HG03045 (cell line): ENCODE results near the gene TBC1D25.
A peak's percentile ranks its signal among the peaks of the same experiment; 100 is the strongest.

Experiments
- ATAC-seq: cut with Tn5 transposase; IDR thresholded peaks from one replicate; pipeline ENCODE4 v1.9.1; 2021; ENCODE audit warnings: mild to moderate bottlenecking, moderate library complexity; ENCODE audit not compliant: unreplicated experiment

TBC1D25 gene

DNA sequence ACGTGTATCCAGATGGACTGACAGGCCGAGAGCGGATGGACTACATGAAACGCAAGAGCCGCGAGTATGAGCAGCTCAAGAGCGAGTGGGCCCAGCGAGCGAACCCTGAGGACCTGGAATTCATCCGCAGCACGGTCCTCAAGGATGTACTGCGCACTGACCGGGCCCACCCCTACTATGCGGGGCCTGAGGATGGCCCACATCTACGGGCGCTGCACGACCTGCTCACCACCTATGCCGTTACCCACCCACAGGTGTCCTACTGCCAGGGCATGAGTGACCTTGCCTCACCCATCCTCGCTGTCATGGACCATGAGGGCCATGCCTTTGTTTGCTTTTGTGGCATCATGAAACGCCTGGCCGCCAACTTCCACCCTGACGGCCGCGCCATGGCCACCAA, 20.1 kb downstream of the TBC1D25 start:
- no peak for ATAC-seq

DNA sequence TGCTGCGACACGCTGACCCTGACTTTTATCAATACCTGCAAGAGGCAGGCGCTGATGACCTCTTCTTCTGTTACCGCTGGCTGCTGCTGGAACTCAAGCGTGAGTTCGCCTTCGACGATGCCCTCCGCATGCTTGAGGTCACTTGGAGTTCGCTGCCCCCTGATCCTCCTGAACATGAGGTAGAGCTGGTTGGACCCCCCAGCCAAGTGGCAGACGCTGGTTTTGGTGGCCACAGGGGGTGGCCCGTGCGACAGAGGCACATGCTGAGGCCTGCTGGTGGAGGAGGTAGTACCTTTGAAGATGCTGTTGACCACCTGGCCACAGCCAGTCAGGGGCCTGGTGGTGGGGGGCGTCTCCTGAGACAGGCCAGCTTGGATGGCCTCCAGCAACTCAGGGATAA, 20.5 kb downstream of the TBC1D25 start:
- no peak for ATAC-seq

DNA sequence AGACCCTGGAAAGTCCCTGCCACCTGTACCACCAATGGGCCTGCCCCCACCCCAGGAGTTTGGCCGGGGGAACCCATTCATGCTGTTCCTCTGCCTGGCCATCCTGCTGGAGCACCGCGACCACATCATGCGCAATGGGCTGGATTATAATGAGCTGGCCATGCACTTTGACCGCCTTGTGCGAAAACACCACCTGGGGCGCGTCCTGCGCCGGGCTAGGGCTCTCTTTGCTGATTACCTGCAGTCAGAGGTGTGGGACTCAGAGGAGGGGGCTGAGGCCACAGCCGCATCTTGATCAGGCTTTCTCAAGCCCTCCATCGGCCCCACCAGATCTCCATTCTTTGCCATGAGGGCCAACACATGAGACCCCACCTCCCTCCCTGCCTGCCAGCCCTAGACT, 21.2 kb downstream of the TBC1D25 start:
- ATAC-seq = no peak

DNA sequence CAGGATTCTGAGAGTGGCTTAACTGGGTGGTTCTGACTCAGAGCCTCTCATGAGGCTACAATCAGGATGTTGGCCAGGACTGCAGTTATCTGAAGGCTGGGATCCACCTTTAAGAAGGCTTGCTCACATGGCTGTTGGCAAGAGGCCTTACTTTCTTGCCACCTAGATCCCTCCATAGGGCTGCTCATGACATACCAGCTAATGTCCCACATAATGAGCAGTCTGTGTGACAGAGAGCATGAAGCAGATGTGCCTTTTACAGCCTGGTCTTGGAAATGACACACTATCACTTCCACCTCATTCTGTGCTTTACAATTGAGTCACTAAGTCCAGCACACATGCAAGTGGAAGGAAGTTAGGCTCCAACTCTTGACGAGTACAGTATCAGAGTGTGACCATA, 30.4 kb downstream of the TBC1D25 start:
- no peak for ATAC-seq

DNA sequence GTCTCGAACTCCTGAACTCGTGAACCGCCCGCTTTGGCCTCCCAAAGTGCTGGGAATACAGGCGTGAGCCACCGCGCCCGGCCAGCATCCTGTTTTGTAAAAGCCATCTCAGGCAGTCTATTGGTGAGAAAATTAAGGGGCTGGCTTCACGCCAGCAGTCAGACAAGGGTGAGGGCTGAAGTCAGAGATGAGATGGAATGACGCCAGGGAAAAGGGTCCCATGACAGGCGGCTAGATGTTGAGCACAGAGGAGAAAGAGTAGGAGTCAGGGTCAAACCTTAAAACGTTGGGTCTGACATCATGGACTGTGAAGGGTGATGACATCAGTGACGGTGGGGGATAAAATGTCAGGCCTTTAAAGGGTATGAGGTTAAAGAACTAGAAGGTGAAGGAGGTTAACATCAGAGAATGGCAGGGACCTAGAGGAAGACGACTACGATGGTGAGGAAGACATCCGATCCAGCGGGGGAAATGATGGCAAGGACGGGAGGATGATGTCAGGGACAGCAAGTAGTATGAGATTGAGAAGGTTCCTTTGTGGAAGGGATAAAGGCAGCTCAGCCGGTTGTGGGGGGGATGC, 34.3 kb downstream of the TBC1D25 start:
- no peak for ATAC-seq

DNA sequence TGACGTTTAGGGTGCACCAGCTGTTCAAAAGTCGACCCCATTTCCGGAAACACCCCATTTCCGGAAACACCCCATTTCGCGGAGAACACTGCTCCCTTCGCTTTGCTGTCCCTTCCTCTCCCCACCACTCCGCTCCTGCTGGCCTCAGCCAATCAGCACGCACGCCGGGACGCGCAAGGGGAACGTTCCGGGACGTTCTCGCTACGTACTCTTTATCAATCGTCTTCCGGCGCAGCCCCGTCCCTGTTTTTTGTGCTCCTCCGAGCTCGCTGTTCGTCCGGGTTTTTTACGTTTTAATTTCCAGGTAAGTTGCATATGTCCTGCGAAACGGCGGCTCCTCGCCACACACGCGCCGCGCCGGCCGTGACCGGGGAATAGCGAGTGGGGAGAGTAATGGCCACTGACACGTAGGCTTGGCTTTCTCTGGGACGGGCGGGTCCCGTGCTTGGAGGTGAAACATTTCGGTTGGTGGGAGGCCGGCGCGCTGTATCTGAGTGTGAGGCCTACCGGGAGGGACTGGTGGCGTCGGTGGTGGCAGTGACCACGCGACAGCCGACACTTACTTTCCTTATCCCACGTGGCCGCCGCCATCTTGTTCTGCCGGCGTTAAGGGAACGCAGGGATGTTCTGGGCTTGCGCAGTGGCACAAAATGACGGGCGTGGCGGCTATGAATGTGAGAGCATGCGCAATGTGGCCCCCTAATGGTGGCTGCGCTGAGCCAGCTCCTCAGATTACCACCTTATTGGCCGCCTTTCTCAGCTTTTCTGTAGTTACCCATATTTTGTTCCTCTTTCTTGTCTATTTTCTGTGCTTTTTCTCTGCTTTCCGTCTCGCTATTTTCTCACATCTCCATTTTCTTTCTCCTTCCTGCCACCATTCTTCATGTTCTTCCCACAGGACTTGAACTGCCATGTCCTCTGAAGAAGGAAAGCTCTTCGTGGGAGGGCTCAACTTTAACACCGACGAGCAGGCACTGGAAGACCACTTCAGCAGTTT, 35.1 kb downstream of the TBC1D25 start, which contains the start of gene RBM3:
TSS of gene RBM3 (plus strand) at position 215 of the 997 bp plus-strand sequence. CDS start at position 912, 697 bp downstream.
- ATAC-seq = peak; percentile 89

DNA sequence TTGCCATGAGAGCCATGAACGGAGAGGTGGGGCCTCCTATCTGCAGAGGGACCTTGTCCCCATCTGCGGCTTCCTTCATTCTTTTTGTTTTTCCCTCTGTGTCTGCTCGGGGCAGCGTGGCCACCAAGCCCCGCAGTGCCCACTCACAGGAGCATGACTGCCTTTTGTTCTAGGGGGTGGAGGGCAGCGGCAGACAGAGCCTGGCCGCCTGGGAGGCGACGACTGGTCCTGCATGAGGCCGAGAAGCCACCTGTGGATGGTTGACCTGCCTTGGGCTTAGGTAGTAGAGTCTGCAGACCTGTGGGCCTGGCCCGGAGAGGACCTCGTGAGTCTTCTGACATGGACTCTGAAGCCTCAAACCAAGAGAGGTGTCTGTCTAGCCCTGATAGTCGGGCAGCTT, 36.1 kb downstream of the TBC1D25 start:
- no peak for ATAC-seq

DNA sequence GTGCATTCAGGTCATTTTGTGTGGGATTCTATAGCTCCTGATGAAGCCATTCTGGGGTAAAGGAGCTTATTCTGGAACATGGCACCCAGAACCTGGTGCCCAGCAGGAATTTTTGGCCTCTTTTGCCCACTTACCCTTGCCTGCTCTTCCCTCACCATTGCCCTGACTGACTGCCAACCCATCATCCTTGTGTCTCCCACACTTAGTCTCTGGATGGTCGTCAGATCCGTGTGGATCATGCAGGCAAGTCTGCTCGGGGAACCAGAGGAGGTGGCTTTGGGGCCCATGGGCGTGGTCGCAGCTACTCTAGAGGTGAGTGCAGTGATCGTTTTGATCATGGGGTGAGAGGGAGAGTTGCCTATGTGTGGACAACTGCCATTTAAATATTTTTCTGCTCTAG, 36.6 kb downstream of the TBC1D25 start:
- no peak for ATAC-seq

DNA sequence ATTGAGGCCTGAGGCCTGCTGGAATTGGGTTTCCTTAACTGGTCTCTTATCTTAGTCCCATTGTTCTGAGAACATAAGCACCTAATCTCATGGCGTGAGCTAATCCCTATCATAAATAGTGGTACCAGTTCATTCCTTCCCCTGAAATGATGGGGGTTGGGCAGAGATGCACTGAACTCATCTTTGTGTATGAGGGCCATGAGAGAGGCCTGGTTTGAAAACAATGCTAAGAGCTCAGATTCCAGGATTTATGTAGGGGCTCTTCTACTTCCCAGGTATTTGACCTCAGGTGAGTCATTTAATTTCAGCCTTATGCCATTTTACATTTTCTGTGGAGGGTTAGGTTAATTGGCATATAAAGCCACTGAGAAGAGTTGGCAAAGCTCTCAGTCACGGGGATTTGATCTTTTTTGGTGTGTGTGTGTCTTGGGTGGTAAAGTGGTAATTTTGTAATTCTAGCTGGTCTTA, 39.2 kb downstream of the TBC1D25 start:
- no peak for ATAC-seq

DNA sequence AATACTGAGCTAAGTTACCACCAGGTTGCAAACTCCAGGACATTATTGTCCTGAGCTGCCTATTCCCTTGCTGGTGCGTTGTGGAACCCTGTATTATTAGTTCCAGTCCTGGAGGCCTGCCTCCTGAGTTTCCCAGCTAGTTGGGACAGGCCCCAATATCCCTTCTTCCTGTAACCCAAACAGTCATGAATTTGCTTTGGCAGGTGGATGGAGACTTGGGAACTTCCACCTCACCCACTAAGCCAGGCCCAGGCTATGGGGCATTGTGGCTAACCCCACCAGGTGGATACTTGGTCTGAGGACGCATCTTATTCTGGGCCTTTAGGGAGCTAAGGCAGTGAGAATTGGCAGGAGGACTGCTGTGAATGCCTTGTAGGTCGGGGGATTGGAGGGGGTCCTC, 39.7 kb downstream of the TBC1D25 start:
- ATAC-seq = no peak

DNA sequence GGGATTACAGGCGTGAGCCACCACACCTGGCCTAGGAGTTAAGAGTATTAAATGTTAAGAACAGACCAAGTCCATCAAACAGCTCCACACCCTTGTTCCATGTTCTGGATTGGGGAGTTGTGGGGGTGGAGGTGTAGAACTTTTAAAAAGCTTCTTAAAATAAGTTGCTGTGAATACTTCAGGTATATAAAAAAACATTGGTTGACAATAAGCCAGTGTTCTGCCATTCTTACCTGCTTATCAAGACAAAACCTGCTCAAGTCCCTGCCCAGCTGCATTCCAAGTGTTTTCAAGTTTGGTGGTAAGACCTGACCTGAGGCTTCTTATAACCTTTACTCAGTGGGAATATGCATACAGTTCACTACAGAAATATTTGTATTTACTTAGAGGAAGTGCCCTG, 41.1 kb downstream of the TBC1D25 start:
- no peak for ATAC-seq

DNA sequence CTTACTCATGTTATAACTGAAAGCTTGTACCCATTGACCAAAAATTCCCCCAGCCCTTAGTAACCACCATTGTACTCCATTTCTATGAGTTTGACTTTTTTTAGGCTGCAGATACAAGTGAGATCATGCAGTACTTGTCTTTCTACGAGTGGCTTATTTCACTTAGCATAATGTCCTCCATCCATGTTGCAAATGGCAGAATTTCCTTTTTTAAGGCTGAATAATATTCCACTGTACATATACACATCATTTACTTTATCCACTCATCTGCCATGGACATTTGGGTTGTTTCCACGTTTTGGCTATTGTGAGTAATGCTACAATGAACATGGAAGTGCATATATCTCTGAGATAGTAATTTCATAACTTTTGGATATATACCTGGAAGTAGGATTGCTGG, 45.2 kb downstream of the TBC1D25 start:
- no peak for ATAC-seq

DNA sequence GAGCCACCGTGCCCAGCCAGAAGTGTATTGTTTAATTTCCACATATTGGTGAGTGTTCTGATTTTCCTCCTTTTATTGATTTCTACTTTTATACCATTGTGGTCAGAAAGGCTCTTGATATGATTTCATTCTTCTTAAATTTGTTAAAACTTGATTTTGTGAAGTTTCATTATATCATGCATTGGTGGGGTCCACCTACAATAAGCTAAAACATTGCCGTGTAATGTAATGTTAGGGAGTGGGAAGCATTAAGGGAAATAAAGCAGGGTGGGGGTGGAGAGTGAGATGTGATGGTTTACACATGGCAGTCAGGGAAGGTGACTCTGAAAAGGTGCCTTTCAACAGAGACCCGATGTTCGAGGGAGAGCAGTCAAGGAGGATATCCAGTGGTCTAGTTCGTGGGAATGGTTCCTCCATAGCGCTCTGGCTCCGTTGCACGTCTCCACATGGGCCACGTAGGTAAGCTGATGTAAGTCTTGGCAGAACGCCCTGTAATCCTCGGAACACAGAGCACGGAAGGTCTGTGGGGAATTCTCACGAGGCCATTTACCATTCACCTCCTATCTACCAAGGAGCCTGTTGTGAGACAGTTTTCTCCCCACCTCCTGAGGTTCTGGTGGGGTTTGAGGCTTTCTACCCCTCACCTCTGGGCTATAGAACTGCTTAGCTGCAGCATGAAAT, 50.1 kb downstream of the TBC1D25 start:
- no peak for ATAC-seq

DNA sequence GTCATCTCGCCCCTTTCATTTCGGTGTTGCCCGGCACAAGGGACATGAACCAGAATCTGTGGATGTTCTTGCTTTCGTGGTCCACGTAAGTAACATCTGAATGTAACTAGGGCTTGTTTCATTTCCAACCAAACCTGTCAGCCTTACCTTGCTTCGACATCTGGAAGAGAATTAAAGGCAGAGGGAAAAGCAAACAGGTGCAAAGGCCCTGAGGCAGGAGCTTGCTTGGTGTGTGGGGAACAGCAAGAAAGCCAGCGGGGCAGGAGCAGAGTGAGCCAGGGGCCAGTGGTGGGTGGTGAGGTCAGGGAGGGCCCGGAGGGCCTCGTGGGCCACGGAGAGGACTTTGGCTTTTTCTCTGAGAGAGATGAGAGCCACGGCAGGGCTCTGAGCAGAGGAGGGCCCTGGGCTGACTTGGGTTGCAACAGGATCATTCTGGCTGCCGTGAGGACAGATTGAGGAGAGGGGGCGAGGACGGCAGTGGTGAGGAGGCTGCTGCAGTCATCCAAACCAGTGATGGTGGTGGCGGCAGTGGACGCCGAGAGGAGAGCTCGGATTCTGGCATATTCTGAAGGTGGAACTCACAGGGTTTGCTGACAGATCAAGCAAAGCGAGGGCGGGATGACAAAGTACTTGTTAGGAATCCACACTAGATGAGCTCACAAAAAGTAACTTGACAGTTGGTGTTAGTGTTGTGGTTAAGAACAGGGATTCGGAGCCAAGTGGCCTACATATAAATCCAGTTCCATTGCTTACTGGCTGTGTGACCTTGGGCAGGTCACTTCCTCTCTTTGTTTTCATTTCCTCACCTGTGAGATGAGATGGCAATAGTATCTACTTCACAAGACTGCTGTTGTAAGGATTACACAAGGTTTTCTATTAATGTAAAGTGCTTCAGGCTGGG, 50.9 kb downstream of the TBC1D25 start:
- ATAC-seq = no peak

DNA sequence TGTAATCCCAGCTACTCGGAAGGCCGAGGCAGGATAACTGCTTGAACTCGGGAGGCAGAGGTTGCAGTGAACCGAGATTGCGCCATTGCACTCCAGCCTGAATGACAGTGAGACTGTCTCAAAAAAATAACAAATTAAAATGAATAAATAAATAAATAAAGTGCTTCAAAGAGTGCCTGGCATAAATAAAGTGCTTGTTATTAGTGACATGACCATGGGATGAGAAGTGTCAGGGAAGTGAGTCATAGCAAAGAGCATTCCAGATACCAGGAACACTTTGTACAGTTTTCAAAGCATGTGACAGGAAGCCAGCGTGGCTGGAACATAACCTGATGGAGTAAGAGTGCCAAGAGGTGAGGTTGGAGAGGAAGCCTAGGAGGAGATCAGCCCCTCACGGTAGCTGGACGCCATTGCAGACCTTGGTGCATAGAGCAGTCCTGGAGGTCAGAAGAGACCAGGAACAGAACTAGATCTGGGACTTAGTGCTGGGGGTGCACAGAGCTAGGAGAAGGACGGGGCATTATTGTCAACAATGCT, 51.8 kb downstream of the TBC1D25 start:
- ATAC-seq = no peak

DNA sequence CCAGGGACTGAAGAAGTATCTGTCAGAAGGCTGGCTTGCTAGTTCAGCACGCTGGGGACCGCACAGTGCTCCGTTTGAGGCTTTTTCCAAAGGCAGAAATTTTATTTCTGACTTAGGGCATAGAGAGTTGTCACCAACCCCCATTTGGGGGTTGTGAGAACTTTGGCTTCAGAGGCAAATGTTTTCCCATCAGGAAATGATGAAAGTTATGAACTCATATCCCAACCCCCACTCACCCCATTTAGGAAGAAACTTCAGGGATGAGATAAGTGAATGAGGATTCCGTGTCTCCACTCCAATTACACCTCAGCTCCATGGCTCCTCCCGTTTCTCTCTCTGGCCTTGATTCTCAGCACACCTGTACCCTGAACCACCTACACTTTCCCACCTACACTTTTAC, 53.5 kb downstream of the TBC1D25 start:
- no peak for ATAC-seq

DNA sequence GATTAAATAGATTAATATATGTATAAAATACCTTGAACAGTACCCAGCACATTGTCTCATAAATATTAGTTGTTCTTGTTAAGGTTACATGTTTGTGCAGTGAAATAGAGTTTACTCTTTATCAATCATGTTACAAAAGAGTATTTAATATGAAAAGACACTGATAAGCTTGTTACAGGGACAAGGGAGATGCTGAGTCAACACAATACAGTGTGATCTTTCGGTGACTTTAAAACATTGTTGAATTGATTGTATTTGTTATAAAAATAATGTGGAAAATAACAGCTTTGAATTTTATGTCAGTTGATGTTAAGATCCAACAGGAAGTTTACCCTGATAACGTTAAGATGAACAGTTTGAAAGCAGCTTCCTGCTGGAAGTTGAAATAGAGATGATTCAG, 56.4 kb downstream of the TBC1D25 start:
- no peak for ATAC-seq

DNA sequence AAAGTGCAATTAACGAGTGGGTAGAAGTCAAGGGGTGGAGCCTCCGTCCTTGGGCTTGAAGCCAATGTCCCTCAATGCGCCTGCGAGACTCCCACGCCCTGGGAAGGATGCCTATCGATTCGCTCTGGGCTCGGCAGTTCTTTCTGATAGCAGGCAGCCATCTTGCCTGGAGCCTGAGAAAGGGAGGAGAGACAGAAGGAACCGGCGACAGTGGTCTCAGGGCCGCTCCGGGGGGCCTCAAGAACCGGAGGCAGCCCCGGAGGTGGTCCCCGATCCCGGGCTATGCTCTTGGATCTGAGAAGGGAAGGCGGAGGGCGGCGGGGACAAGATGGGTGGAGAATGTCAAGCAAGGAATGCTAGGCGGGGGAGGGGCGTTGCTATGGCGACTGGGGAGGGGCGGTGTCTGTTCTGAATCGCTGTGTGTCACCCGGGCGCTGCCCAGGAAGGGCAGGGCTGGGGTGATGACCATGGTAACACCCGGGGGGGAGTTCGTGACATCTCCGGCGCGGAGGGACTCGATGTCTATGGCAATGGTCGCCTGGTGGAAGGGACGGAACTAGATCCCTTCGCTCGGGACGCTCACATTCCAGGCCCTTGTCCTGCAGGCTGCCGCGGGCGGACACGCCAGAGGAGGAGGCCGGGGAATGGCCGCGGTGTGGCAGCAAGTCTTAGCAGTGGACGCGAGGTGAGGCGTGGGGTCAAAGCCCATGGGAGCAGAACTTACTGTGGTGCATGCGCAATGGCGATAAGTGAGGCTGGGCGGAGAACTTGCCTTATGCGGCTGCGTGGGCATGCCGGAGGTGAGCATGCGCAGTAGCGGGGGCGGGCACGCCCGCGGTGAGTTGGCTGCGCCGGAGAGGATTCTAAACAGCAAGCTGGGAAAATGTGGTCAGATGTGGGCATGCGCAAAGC, 58.1 kb downstream of the TBC1D25 start, which contains the start of gene WDR13:
TSS of gene WDR13 (plus strand) at position 140 of the 912 bp plus-strand sequence. CDS start at position 645, 505 bp downstream.
- peak; percentile 74 for ATAC-seq

DNA sequence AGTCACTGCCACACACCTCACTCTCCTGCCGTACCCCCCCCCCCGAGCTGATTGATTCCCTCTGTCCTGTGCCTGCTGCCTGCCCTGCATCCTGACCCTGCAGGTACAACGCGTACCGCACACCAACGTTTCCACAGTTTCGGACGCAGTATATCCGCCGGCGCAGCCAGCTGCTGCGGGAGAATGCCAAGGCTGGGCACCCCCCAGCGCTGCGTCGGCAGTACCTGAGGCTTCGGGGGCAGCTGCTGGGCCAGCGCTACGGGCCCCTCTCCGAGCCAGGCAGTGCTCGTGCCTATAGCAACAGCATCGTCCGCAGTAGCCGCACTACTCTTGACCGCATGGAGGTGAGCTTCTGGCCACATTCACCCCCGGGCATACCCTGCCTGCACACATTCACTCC, 59.1 kb downstream of the TBC1D25 start:
- no peak for ATAC-seq
